ENCODE data around the gene CHRM4.
A peak's percentile ranks its signal among the peaks of the same experiment; 100 is the strongest.

The CHRM4 gene

GRCh38 chr11:46336563-46337180, 54.9 kb downstream of the CHRM4 start:
- intact Hi-C loops (cut with DNase I): no loop called here
- DNase-seq: no peak

- intact Hi-C loops (cut with DNase I): no loop called here
- DNase-seq: peak in 7 of 10 donors; percentile 56 to 93 (median 70)
These were observed 55.5 kb downstream of the CHRM4 start for GRCh38 chr11:46335890-46336562.

GRCh38 chr11:46335271-46335670, 56.3 kb downstream of the CHRM4 start:
- intact Hi-C loops (cut with DNase I): no loop called here

GRCh38 chr11:46334211-46334610, 57.4 kb downstream of the CHRM4 start:
- intact Hi-C loops (cut with DNase I): no loop called here
- no peak for DNase-seq

More at GRCh38 chr11:46335271-46335670, 56.3 kb downstream of the CHRM4 start:
- DNase-seq: no peak
